Loucy (cell line): Measurements from ENCODE around the gene SPATA20.

Source experiments
- H2AFZ ChIP-seq: fragments of 200-600 bp; sonication (generic); 2 replicates; pipeline ENCODE4 v1.6.0; 2016; ENCODE audit warnings: antibody characterized with exemption, mild to moderate bottlenecking, low read length, moderate library complexity
- H3F3A ChIP-seq: fragments of 200-600 bp; 2 replicates; pipeline ENCODE4 v1.6.0; 2016; ENCODE audit warnings: antibody characterized with exemption, low read depth, mild to moderate bottlenecking
- H3K27me3 ChIP-seq: fragments of 200-600 bp; sonication (generic); 2 replicates; pipeline ENCODE4 v1.6.1; 2014; ENCODE audit warnings: low read length, mild to moderate bottlenecking; ENCODE audit not compliant: insufficient read depth, poor library complexity, severe bottlenecking
- H3K36me3 ChIP-seq: fragments of 200-600 bp; sonication (generic); 2 replicates; pipeline ENCODE4 v1.6.1; 2016; ENCODE audit warnings: low read length; ENCODE audit not compliant: insufficient read depth
- H3K4me1 ChIP-seq: fragments of 200-600 bp; sonication (generic); 2 replicates; pipeline ENCODE4 v1.5.1; 2014; ENCODE audit warnings: low read length, mild to moderate bottlenecking; ENCODE audit not compliant: insufficient read depth, poor library complexity, severe bottlenecking
- H3K4me2 ChIP-seq: fragments of 200-600 bp; sonication (generic); 2 replicates; pipeline ENCODE4 v1.6.0; 2014; ENCODE audit warnings: antibody characterized with exemption, low read length, low read depth, mild to moderate bottlenecking; ENCODE audit not compliant: poor library complexity, severe bottlenecking
- H3K4me3 ChIP-seq: fragments of 200-600 bp; sonication (generic); 2 replicates; pipeline ENCODE4 v1.5.1; 2014; ENCODE audit warnings: low read length, mild to moderate bottlenecking, mixed read lengths; ENCODE audit not compliant: poor library complexity, severe bottlenecking
- H3K79me2 ChIP-seq: fragments of 200-600 bp; sonication (generic); 2 replicates; pipeline ENCODE4 v1.6.1; 2014; ENCODE audit warnings: low read length; ENCODE audit not compliant: insufficient read depth
- H3K9ac ChIP-seq: fragments of 200-600 bp; sonication (generic); 2 replicates; pipeline ENCODE4 v1.6.0; 2014; ENCODE audit warnings: mild to moderate bottlenecking, low read depth, low read length, moderate library complexity; ENCODE audit not compliant: poor library complexity, severe bottlenecking
- H3K9me2 ChIP-seq: fragments of 200-600 bp; sonication (generic); replicated peaks from 2 replicates; pipeline ENCODE4 v1.6.1; 2016; ENCODE audit warnings: low read depth, low read length, mixed read lengths
- H3K9me3 ChIP-seq: fragments of 200-600 bp; sonication (generic); 2 replicates; pipeline ENCODE4 v1.6.1; 2014; ENCODE audit warnings: mild to moderate bottlenecking, antibody characterized with exemption, low read length, low read depth; ENCODE audit not compliant: insufficient read depth
- H4K20me1 ChIP-seq: fragments of 200-600 bp; sonication (generic); 2 replicates; pipeline ENCODE4 v1.6.0; 2014; ENCODE audit warnings: antibody characterized with exemption, low read length, mild to moderate bottlenecking; ENCODE audit not compliant: insufficient read depth, poor library complexity, severe bottlenecking
- EZH2phosphoT487 ChIP-seq: fragments of 200-600 bp; IDR thresholded peaks from 2 replicates; pipeline ENCODE4 v1.6.1; 2018; ENCODE audit warnings: antibody characterized with exemption, mild to moderate bottlenecking, moderate library complexity, borderline replicate concordance
- TF ChIP-seq, protein P1 (sequence below): fragments of 200-600 bp; sonication (generic); conservative IDR thresholded peaks from 2 replicates; pipeline ENCODE4 v1.5.1; 2014; ENCODE audit warnings: mild to moderate bottlenecking, antibody characterized with exemption, low read length

SPATA20 gene

GRCh38 chr17:50527949-50528474 is 19.0 kb upstream of the SPATA20 start:
- no peak overlapping the region for H2AFZ ChIP-seq
- TF ChIP-seq, protein P1, sequence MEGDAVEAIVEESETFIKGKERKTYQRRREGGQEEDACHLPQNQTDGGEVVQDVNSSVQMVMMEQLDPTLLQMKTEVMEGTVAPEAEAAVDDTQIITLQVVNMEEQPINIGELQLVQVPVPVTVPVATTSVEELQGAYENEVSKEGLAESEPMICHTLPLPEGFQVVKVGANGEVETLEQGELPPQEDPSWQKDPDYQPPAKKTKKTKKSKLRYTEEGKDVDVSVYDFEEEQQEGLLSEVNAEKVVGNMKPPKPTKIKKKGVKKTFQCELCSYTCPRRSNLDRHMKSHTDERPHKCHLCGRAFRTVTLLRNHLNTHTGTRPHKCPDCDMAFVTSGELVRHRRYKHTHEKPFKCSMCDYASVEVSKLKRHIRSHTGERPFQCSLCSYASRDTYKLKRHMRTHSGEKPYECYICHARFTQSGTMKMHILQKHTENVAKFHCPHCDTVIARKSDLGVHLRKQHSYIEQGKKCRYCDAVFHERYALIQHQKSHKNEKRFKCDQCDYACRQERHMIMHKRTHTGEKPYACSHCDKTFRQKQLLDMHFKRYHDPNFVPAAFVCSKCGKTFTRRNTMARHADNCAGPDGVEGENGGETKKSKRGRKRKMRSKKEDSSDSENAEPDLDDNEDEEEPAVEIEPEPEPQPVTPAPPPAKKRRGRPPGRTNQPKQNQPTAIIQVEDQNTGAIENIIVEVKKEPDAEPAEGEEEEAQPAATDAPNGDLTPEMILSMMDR = no peak
- TF ChIP-seq EZH2phosphoT487 = no peak
- no peaks in the 10 kb centered on the region for H3K79me2 ChIP-seq
- no peaks in the 10 kb centered on the region for H3K36me3 ChIP-seq
- H3F3A ChIP-seq = no peaks in the 10 kb centered on the region
- H3K9me2 ChIP-seq = no peaks in the 10 kb centered on the region
- no peak overlapping the region for H3K9ac ChIP-seq
- no peak overlapping the region for H3K4me2 ChIP-seq
- no peaks in the 10 kb centered on the region for H4K20me1 ChIP-seq
- no peak overlapping the region for H3K4me3 ChIP-seq
- no peaks in the 10 kb centered on the region for H3K9me3 ChIP-seq
- H3K4me1 ChIP-seq = no peaks in the 10 kb centered on the region
- no peaks in the 10 kb centered on the region for H3K27me3 ChIP-seq

- Histone ChIP-seq H3F3A (no peaks in the 10 kb centered on the region), H3K4me2 (no peak overlapping the region), H3K4me3 (no peak overlapping the region), H2AFZ (no peak overlapping the region), H3K36me3 (no peaks in the 10 kb centered on the region), H3K9me3 (no peaks in the 10 kb centered on the region), H3K9me2 (no peaks in the 10 kb centered on the region), H3K27me3 (no peaks in the 10 kb centered on the region), H3K4me1 (no peaks in the 10 kb centered on the region), H4K20me1 (no peaks in the 10 kb centered on the region), H3K9ac (no peak overlapping the region), H3K79me2 (no peaks in the 10 kb centered on the region)
- no peak for TF ChIP-seq EZH2phosphoT487
- TF ChIP-seq, protein P1 = no peak
These were observed 17.1 kb upstream of the SPATA20 start for GRCh38 chr17:50529849-50530248.

DNA sequence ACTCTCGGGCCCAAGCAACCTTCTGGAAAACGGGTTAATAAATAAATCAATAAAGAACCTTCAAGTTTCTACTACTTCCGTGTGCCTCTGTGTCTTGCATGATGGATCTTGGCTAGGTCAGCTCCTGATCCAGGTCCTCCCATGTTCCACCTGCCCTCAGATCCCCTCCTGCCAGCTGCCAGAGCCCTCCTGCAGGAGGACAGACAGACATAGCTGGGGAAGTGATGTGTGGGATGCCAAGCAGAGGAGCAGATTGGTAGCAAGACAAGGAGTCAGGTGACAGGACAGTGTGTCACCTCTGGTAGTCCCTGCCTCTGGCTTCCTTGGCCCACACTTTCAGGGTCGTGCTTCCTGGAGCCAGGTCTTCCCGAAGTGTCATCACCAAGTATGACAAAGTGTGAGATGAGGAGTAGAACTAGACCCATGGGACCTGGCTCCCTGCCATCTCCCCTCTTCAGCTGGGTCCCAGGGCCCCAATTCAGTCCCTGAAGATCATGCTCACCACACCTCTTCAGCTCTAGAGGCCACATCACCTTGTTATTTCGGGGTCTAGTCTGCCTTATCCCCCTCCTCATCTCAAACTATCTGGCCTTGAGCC is 15.4 kb upstream of the SPATA20 start:
- no peak overlapping the region for H3K4me3 ChIP-seq
- no peak for TF ChIP-seq EZH2phosphoT487
- TF ChIP-seq, protein P1 = no peak
- no peaks in the 10 kb centered on the region for H3K27me3 ChIP-seq
- no peak overlapping the region for H3K4me2 ChIP-seq
- H2AFZ ChIP-seq = no peak overlapping the region
- no peak overlapping the region for H3K9ac ChIP-seq
- no peaks in the 10 kb centered on the region for H3F3A ChIP-seq
- H4K20me1 ChIP-seq = no peaks in the 10 kb centered on the region
- H3K79me2 ChIP-seq = no peaks in the 10 kb centered on the region
- no peaks in the 10 kb centered on the region for H3K9me2 ChIP-seq
- no peaks in the 10 kb centered on the region for H3K9me3 ChIP-seq
- no peaks in the 10 kb centered on the region for H3K4me1 ChIP-seq
- H3K36me3 ChIP-seq = no peaks in the 10 kb centered on the region
